HG02571 (cell line): ENCODE data around the gene BCL2A1.
"Not testable (repeated sequence)": the region's sequence is repeated elsewhere in the genome, so short reads cannot be mapped to it uniquely, and the experiment has no call there.

Source experiments
- ATAC-seq: cut with Tn5 transposase; IDR thresholded peaks from one replicate; pipeline ENCODE4 v1.9.1; 2021; ENCODE audit warnings: mild to moderate bottlenecking, moderate library complexity; ENCODE audit not compliant: unreplicated experiment

BCL2A1 gene

GRCh38 chr15:79962178-79962577, 8.8 kb downstream of the BCL2A1 start:
- no peak for ATAC-seq

DNA sequence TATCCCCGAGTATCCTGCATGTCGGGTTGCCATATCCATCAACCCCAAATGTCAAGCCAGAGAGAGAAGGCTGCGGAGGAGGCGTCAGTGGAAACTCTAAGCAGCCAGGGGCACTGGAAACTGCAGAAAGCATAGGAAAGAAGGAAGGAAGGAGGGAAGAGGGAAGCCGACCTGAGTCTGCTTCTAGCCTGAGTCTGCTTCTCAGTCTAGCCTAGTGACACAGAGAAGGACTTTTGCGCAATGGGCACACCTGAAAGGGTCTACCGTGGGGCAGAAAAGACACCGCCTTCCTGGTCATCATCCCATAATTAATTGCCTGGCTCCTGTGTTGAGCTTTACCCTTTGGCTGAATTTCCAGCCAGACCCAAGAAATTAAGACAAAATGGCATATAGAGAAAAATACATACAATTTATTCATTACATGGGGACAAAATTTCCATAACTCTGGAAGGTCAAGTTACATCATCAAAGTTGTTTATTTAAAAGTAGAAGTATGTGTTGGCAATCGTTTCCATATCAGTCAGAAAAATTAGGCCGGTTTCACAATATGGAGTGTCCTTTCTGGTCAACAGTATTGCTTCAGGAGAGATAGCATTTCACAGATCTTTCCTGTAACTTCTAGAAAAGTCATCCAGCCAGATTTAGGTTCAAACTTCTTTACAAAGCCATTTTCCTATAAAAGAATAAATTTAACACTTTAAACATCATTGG, 10.3 kb downstream of the BCL2A1 start:
- no peak for ATAC-seq

DNA sequence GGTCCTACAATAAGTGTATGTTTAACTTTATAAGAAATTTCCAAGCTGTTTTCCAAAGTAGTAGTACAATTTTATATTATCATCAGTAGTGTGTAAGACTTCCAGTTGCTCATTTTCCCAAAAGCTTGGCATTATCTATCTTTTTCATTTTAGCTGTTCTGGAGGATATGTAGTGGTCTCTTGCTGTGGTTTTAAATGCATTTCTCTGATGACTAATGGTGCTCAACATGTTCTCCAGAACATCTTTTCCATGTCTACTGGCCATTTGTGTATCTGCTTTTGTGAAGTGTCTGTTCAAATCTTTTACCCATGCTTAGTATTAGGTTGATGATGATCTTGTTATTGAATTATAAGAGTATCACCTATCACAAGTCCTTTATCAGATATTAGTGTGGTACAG, 13.3 kb downstream of the BCL2A1 start:
- ATAC-seq = no peak

- no peak for ATAC-seq
These were observed 14.5 kb downstream of the BCL2A1 start for GRCh38 chr15:79956354-79956939.

- ATAC-seq = no peak
These were observed 16.3 kb downstream of the BCL2A1 start for GRCh38 chr15:79954661-79955060.

DNA sequence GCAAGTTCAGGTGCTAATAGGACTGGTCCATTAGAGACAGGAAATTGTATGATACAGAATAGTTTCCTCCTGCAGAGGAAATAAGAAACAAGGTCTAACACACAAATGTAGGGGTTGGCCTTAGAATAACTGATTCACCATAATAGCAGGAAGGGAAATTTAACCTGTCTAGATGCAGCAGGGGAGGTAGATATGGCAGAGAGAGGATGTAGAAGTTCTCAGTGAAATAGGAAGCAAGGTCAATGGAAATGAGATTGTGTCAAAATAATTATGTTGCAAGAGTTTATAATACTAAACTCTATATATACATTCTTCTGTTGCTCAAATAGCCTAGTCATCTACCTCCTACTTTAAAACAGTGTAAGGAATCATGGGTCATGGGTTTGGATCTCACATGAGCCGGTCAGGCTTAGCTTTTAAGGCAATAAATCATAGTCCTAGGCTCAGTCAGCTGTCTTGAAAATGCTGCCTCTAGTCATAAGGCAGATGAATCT, 17.0 kb downstream of the BCL2A1 start:
- no peak for ATAC-seq

- ATAC-seq = no peak
These were observed 18.7 kb downstream of the BCL2A1 start for GRCh38 chr15:79952329-79952728.

DNA sequence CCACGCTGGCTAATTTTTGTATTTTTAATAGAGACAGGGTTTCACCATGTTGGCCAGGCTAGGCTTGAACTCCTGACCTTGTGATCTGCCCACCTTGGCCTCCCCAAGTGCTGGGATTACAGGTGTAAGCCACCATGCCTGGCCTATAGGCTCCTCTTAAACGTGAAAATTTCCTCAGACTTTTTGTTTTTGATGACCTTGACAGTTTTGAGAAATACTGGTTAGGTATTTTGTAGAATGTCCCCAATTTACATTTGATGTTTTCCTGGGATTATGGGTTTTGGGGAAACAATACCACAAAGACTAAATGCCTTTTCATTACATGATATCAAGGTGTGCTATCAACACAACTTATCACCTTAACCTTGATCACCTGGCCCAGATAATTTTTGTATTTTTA, 20.7 kb downstream of the BCL2A1 start:
- no peak for ATAC-seq

DNA sequence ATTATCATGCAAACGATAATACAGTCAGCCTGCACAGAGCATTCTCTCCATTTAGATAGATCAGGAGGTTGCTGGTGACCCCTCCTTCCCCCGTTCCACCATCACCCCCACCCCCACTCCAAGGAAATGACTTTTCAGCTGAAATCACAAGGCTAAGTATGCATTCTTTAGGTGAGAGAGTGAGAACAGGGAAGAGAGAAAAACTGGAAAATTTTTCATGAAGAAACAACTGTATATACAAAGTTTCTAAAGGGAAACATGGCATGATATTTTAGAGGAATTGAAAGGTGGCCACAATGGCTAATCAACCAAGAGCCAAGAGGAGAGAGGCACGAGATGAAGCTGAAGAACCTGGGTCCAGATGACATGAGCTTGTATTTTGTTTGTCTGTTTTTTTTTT, 22.2 kb downstream of the BCL2A1 start:
- ATAC-seq = no peak

DNA sequence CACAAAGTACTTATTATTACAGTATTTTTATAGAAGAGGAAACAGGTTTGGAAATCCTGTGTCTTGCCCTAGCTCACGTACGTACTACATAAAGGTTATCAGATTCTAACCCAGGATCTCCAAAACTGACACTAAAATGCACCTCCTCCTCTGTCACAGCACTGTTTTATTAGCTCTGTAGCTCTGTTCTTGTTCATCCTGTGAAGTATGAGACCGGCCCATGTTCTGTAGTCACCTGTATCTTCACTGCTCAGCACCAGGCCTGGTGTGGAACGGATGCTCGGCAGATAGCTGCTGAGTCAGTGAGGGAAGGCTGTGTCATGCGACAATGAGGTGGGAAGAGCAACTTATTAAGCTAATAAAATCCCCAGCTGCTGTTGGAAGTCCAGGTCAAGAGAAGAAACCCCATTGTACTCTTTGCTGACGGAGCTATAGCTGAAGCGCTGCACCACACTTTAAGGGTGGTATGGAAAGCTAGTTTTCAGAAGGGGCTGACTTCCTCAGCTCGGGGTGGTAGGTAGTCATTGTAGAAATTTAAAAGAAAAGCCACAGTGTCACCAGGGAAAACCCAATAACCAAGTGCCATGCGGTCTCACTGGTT, 22.8 kb downstream of the BCL2A1 start:
- no peak for ATAC-seq

GRCh38 chr15:79947009-79947408, 24.0 kb downstream of the BCL2A1 start:
- ATAC-seq = no peak

- ATAC-seq = no peak
These were observed 26.4 kb downstream of the BCL2A1 start for GRCh38 chr15:79944622-79945021.

- ATAC-seq = peak; percentile 53
These were observed 27.2 kb downstream of the BCL2A1 start for GRCh38 chr15:79943820-79944219.

GRCh38 chr15:79942741-79943481, 28.1 kb downstream of the BCL2A1 start:
- no peak for ATAC-seq

DNA sequence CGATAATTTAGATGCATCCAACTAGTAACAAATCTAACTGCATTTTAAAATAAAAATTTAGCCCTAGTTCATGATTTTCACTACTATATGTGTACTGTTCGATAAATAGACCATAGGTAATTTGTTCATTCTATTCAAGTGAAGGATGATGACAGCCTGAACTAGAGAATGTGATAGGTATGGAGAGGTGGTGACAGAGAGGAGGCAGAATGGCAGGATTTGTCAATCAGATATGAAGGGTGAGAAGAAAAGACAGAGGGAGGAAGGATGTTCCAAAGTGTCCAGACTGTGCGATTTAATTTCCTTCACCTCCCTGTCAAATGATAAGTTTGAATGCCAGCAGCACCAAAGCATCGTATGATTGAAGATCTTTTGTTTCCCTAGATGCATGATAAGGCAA, 31.6 kb downstream of the BCL2A1 start:
- ATAC-seq = no peak

DNA sequence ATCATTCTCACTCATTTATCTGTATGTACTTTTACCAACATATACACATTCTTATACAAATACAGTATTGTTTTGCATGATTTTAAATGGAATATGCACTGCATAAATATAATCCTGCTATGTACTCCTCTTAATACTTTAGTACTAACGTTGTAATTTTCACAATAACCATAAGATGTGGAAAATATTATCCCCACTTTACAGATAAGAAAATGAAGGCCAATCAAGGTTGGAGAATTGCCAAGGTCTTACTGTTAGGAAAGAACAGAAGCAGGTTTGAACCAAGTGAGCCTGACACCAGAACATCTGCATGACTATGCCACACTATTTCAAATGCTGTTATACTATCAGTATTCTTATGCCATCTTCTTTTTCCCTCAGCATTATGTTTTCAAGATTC, 32.9 kb downstream of the BCL2A1 start:
- no peak for ATAC-seq

DNA sequence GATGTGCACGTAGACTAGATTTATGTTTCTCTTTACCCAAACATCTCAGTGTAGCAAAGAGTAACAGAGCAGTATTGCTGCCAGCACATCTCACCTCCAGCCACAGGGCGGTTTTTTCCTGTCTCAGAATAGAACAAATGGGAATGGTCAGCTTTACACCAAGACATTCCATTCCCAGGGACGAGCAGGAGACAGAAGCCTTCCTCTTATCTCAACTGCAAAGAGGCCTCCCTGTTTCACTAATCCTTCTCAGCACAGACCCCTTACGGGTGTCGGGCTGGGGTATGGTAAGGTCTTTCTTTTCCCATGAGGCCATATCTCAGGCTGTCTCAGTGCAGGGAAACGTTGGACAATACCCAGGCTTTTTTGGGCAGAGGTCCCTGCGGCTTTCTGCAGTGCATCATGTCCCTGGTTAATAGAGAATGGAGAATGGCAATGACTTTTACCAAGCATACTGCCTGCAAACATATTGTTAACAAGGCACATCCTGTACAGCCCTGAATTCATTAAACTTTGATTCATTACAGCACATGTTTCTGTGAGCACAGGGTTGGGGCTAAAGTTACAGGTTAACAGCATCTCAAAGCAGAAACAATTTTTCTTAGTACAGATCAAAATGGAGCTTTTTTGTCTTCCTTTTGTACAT, 35.3 kb downstream of the BCL2A1 start:
- ATAC-seq = not testable (repeated sequence)

DNA sequence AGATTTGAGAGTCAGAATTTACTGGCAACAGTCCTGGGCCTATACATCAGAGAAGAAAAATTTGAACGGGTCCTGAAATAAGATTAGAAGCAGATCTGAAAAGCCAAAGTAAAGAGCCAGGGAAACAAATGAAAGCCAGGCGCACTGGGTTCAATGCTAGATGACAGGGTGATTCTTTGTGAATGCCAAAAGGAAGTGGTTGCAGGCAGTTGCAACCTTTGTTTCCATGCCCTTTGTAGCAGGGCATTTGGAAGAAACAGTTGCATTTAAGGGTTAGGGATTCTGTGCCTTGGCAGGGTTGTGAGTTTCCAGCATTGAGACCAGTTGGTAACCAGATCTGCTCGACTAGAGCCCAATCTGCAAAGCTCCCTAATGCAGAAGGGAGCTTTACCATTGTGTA, 37.8 kb downstream of the BCL2A1 start:
- no peak for ATAC-seq

DNA sequence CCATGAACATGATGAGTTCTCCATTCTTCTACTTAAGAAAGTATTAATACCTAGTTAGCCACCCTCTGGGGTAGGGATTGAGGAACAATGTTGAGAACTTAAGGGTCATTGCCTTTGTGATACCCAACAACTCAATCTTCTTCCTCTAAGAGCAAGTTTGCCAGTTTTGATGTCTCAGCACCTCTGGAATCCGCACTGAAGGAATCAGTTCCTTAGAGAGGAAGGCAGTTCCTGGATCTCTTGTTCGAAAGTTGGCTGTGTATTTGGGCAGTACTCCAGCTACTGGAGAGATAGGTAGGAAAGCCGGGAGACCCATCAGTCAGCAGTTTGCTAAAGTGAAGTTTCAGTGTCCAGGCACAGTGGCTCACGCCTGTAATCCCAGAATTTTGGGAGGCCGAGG, 38.5 kb downstream of the BCL2A1 start:
- no peak for ATAC-seq

- no peak for ATAC-seq
These were observed 40.5 kb downstream of the BCL2A1 start for GRCh38 chr15:79930516-79930915.

DNA sequence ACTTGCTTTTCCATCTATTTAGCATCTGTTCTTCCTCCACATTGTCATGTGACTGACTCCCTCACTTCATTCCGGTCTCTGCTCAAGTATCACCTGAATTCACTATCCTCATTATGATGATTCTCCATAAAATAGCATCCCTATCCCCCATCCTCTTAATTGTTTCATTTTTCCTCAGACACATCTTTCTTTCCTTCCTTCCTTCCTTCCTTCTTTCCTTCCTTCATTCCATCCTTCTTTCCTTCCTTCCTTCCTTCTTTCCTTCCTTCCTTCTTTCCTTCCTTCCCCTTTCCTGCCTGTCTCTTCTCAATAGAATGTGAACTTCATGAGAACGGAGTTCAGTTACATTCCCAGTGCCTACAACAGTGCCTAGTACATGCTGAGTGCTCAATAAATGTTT, 41.6 kb downstream of the BCL2A1 start:
- ATAC-seq = no peak
